SK-N-MC (cell line): ENCODE measurements around the gene LRMDA.

Source experiments
- EZH2 ChIP-seq: fragments of 200-600 bp; sonication (generic); IDR thresholded peaks from one replicate; pipeline ENCODE4 v1.6.1; 2017; ENCODE audit warnings: antibody characterized with exemption
- FOXP2 ChIP-seq: optimal IDR thresholded peaks from 2 replicates; pipeline ENCODE3; 2011; ENCODE audit warnings: mild to moderate bottlenecking, moderate library complexity; ENCODE audit not compliant: insufficient read depth; ENCODE audit errors: extremely low read length, control extremely low read depth
- POLR2AphosphoS5 ChIP-seq: IDR thresholded peaks from 2 replicates; pipeline ENCODE4 v1.6.1; 2012; ENCODE audit warnings: mild to moderate bottlenecking, low read depth, low read length, borderline replicate concordance

DNA sequence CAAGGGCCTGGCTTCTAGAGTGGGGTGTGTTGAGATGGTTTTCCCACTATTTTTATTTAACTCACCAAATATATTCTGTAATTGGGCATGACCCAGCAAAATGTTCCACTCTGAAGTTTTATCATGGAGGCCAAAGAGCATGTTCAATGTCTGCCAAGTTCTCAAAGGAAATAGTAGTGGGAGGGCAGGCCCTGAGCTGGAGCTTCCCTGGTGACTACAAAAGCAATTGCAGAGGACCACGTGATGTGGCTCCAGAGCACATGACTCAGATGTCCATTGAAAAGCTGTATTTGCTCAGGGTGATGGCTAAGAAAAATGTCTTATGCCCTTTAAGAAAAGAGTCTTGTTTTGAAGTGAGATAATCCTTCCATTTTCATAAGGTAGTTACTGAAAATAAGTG lies 1024.8 kb downstream of the LRMDA start:
- no peak for TF ChIP-seq EZH2
- TF ChIP-seq FOXP2 = no peak
- TF ChIP-seq POLR2AphosphoS5 = no peak
